ENCODE data around the gene BCL3. TPM values are rescaled to one million over a fixed set of nuclear protein-coding genes. Genes with fewer than 3 reads are reported as not detected.

Gene BCL3
- total RNA-seq = 4.8 and 5.6 TPM in 2 replicates

GRCh38 chr19:44748426-44749254 lies at the start of gene BCL3:
Gene BCL3, plus strand, starts transcription at chr19:44748708. Its CDS starts 83 bp downstream, at chr19:44748791.

GRCh38 chr19:44777715-44778347 lies 29.3 kb downstream of the BCL3 start, which contains the start of gene CBLC:
Gene CBLC, plus strand, starts transcription at chr19:44777890. Its CDS starts 42 bp downstream, at chr19:44777932.

GRCh38 chr19:44808463-44809371 lies 60.2 kb downstream of the BCL3 start, which contains the start of gene BCAM:
Gene BCAM, plus strand, starts transcription at chr19:44809103. Its CDS starts 22 bp downstream, at chr19:44809125.

Small RNA genes lying within 50 kb of the gene (small RNA-seq; reads per million reads assigned to genes)
- gene RF00156 (0.34 reads per million, percentile 14 among the genes with 10 or more reads in this experiment), gene RF00285 (not detected)

Other genes with a start within 250 kb of the BCL3 start
- 10.5 and 11.4 TPM in 2 replicates for gene ZNF180, start 248.2 kb upstream of the BCL3 start, total RNA-seq
- 0.10 and 0.33 TPM in 2 replicates for gene CEACAM20, start 219.0 kb upstream of the BCL3 start, total RNA-seq
- 0.29 and 0.65 TPM in 2 replicates for gene IGSF23, start 135.1 kb upstream of the BCL3 start, total RNA-seq
- gene PVR, start 104.8 kb upstream of the BCL3 start, total RNA-seq = 174 and 243 TPM in 2 replicates
- 3.3 and 4.6 TPM in 2 replicates for gene CEACAM19, start 77.2 kb upstream of the BCL3 start, total RNA-seq
- under 0.01 TPM in 1 of 2 replicates, not detected in the other for gene CEACAM16, start 49.6 kb upstream of the BCL3 start, total RNA-seq
- gene CBLC, start 29.2 kb downstream of the BCL3 start, total RNA-seq = not detected in 2 replicates
- 29.4 and 41.2 TPM in 2 replicates for gene BCAM, start 60.4 kb downstream of the BCL3 start, total RNA-seq
- gene NECTIN2, start 97.6 kb downstream of the BCL3 start, total RNA-seq = 141 and 176 TPM in 2 replicates
- 88.1 and 88.8 TPM in 2 replicates for gene TOMM40, start 142.5 kb downstream of the BCL3 start, total RNA-seq
- 0.67 and 0.98 TPM in 2 replicates for gene APOE, start 157.1 kb downstream of the BCL3 start, total RNA-seq
- 0.33 and 0.86 TPM in 2 replicates for gene APOC1, start 165.9 kb downstream of the BCL3 start, total RNA-seq
- not detected in 2 replicates for gene APOC4, start 193.5 kb downstream of the BCL3 start, total RNA-seq
- gene APOC2, start 197.3 kb downstream of the BCL3 start, total RNA-seq = not detected in 2 replicates
- 51.3 and 58.8 TPM in 2 replicates for gene CLPTM1, start 206.7 kb downstream of the BCL3 start, total RNA-seq

All from vein endothelial cell (primary cell).